Peyer's patch (tissue), 4 donors: ENCODE measurements around the gene SMIM29. TPM values are rescaled to one million over a fixed set of nuclear protein-coding genes. Genes with fewer than 3 reads are reported as not detected.
A peak's percentile ranks its signal among the peaks of the same experiment; 100 is the strongest.
"Not testable (repeated sequence)": the region's sequence is repeated elsewhere in the genome, so short reads cannot be mapped to it uniquely, and the experiment has no call there.

Experiments used
- DNase-seq, 3 donors: peaks; one replicate each; pipeline ENCODE4 v3.0.0-alpha.2; 2017 to 2019
- H3K27ac ChIP-seq, 4 donors: fragments of 200-600 bp; sonication (generic); one replicate each; pipeline ENCODE4 v1.5.1; 2016 to 2019
- H3K27me3 ChIP-seq, 2 donors: fragments of 200-600 bp; sonication (generic); one replicate each; pipeline ENCODE4 v1.5.1; 2019
- H3K36me3 ChIP-seq, 3 donors: fragments of 200-600 bp; sonication (generic); one replicate each; pipeline ENCODE4 v1.5.1; 2016 to 2019
- H3K4me1 ChIP-seq, 4 donors: fragments of 200-600 bp; sonication (generic); one replicate each; pipeline ENCODE4 v1.5.1; 2016 to 2019
- H3K4me3 ChIP-seq, 4 donors: fragments of 200-600 bp; sonication (generic); 1 replicate in 3 of 4; 2 replicates in 1 of 4; pipeline ENCODE4 v1.5.1; 2016 to 2019; ENCODE audit warnings: mild to moderate bottlenecking in 1 of 4
- H3K9me3 ChIP-seq, 4 donors: fragments of 200-600 bp; sonication (generic); one replicate each; pipeline ENCODE4 v1.5.1; 2016 to 2019; ENCODE audit warnings: mild to moderate bottlenecking in 1 of 4
- POLR2A ChIP-seq, 2 donors: fragments of 450-650 bp; IDR thresholded peaks; one replicate each; pipeline ENCODE4 v1.5.1; 2017; ENCODE audit warnings: antibody characterized with exemption in 2 of 2, mild to moderate bottlenecking in 2 of 2, moderate library complexity in 2 of 2
- total RNA-seq, 4 donors: library from RNA; depleted of rRNA; stranded (reverse); fragments of >200 nt; gene quantifications; one replicate each; pipeline ENCODE4 v1.1.0, GENCODE V29; 2016
- TF ChIP-seq, protein P1 (sequence below), 6 experiments: fragments of 450-650 bp in 4 of 6; fragments of 200-600 bp in 2 of 6; sonication (generic) in 1 of 6; IDR thresholded peaks; one replicate each; pipeline ENCODE4 v1.5.1; 2017 to 2019; ENCODE audit warnings: antibody characterized with exemption in 6 of 6, mild to moderate bottlenecking in 3 of 6, moderate library complexity in 1 of 6

The SMIM29 gene
- total RNA-seq, 4 donors from 2014 or later, result 8.9 to 30.5 (median 14.9) TPM

DNA sequence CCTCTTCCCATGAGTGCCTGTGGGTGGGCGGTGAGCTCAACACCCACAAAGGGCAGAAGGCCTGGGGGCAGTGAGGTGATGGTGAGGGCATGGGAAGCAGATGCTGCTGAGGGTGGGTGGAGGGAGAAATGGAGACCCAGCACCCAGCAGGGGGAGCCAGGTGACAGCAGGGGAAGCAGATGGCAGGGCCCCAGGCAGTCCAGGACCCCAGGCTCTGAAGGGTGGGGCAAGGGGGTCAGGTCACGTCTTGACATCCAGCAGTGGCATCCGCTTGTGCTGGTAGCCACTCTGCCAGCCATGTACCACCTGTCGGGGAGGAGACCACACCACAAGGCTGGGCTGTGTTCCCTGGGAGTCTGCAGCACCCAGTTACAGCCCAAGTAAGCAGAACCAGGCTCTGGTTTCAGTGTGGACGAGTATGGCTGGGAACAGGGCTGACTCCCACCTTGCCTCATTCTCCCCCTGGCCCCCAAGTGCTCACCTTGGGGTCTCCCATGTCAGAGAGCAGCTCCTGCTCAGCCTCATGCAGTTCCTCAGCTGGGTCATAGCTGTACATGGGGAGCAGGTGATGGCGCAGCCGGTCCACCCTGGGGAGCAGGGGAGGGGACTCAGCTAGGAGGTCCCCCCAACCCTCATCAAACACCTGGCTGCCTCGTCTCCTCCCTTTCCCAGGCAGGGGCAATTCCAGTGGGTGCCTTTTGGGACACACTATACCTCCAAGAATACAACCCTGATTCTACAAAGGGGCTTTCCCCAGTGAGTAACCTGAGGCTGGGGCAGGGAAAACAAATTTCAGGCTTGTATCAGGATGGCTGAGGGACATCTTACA lies 2.0 kb downstream of the SMIM29 start:
- DNase-seq, result peak in 2 of 3 donors; percentile 58 to 73
- no peaks in the 10 kb centered on the region for H3K27me3 ChIP-seq
- peaks cover 0 to 30% (median 10%) of the 10 kb centered on the region in 4 donors for H3K4me1 ChIP-seq
- peak overlapping the region in 2 of 4 donors; percentile 43 to 94 for H3K27ac ChIP-seq
- no peak for TF ChIP-seq POLR2A (IDR thresholded peaks at IDR 0.05)
- TF ChIP-seq, protein P1, sequence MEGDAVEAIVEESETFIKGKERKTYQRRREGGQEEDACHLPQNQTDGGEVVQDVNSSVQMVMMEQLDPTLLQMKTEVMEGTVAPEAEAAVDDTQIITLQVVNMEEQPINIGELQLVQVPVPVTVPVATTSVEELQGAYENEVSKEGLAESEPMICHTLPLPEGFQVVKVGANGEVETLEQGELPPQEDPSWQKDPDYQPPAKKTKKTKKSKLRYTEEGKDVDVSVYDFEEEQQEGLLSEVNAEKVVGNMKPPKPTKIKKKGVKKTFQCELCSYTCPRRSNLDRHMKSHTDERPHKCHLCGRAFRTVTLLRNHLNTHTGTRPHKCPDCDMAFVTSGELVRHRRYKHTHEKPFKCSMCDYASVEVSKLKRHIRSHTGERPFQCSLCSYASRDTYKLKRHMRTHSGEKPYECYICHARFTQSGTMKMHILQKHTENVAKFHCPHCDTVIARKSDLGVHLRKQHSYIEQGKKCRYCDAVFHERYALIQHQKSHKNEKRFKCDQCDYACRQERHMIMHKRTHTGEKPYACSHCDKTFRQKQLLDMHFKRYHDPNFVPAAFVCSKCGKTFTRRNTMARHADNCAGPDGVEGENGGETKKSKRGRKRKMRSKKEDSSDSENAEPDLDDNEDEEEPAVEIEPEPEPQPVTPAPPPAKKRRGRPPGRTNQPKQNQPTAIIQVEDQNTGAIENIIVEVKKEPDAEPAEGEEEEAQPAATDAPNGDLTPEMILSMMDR (IDR thresholded peaks at IDR 0.05), result peak; percentile 13 to 39 (median 22)
- H3K9me3 ChIP-seq, result no peaks in the 10 kb centered on the region
- no peak overlapping the region for H3K4me3 ChIP-seq
- H3K36me3 ChIP-seq, result peaks cover 0 to 9% (median 0%) of the 10 kb centered on the region in 3 donors

- Histone ChIP-seq H3K9me3 (no peaks in the 10 kb centered on the region), H3K27me3 (no peaks in the 10 kb centered on the region), H3K4me1 (peaks cover 0 to 30% (median 10%) of the 10 kb centered on the region in 4 donors), H3K27ac (peak overlapping the region in 1 of 4 donors; percentile 43), H3K36me3 (peaks cover 0 to 15% (median 0%) of the 10 kb centered on the region in 3 donors), H3K4me3 (no peak overlapping the region)
- DNase-seq, result no peak
- TF ChIP-seq POLR2A (IDR thresholded peaks at IDR 0.05), result no peak
- TF ChIP-seq, protein P1 (IDR thresholded peaks at IDR 0.05), result no peak
Measured at GRCh38 chr6:34246249-34246562, 2.6 kb downstream of the SMIM29 start.

GRCh38 chr6:34245761-34246140 lies 3.1 kb downstream of the SMIM29 start:
- peaks cover 0 to 30% (median 10%) of the 10 kb centered on the region in 4 donors for H3K4me1 ChIP-seq

GRCh38 chr6:34245032-34245760 lies 3.6 kb downstream of the SMIM29 start:
- not testable (repeated sequence) for H3K4me3 ChIP-seq
- peak in 1 of 3 donors; percentile 34 for DNase-seq

More at GRCh38 chr6:34245761-34246140, 3.1 kb downstream of the SMIM29 start:
- H3K9me3 ChIP-seq, DNase-seq, H3K27me3 ChIP-seq, H3K4me3 ChIP-seq, H3K27ac ChIP-seq: not testable (repeated sequence)
- peaks cover 0 to 19% (median 0%) of the 10 kb centered on the region in 3 donors for H3K36me3 ChIP-seq

GRCh38 chr6:34243901-34244884 lies 4.6 kb downstream of the SMIM29 start:
- Histone ChIP-seq H3K27me3 (no peaks in the 10 kb centered on the region), H3K27ac (peak overlapping the region in 3 of 4 donors; percentile 25 to 41 (median 35)), H3K4me3 (no peak overlapping the region), H3K36me3 (peaks cover 0 to 21% (median 0%) of the 10 kb centered on the region in 3 donors), H3K4me1 (peaks cover 0 to 38% (median 10%) of the 10 kb centered on the region in 4 donors), H3K9me3 (no peaks in the 10 kb centered on the region)
- DNase-seq, result peak in 1 of 3 donors; percentile 78
- no peak for TF ChIP-seq POLR2A (IDR thresholded peaks at IDR 0.05)
- TF ChIP-seq, protein P1 (IDR thresholded peaks at IDR 0.05), result peak in 1 of 6 experiments; percentile 3

More at GRCh38 chr6:34245032-34245760, 3.6 kb downstream of the SMIM29 start:
- H3K27me3 ChIP-seq, H3K27ac ChIP-seq, H3K9me3 ChIP-seq: not testable (repeated sequence)
- Histone ChIP-seq H3K4me1 (peaks cover 0 to 32% (median 10%) of the 10 kb centered on the region in 4 donors), H3K36me3 (peaks cover 0 to 21% (median 0%) of the 10 kb centered on the region in 3 donors)
